Activated B cell treated with CpG ODN at 0.5 μM for 24 hours (primary cell): ENCODE results near the gene PSMA7. TPM values are rescaled to one million over a fixed set of nuclear protein-coding genes. Genes with fewer than 3 reads are reported as not detected.

Experiments
- ATAC-seq: fragments of 200-7000 bp; cut with Tn5 transposase; one replicate; pipeline ENCODE4 v1.10.0; 2021; ENCODE audit warnings: low read depth, mild to moderate bottlenecking, moderate library complexity
- CTCF ChIA-PET: fragments of 350-600 bp; sonication (Branson Sonifier 250); formaldehyde crosslinking; loops from one replicate; lab custom pipeline; 2021; ENCODE audit warnings: antibody characterized with exemption; lab: Charles Lee
- POLR2A ChIA-PET: fragments of 350-600 bp; sonication (Branson Sonifier 250); formaldehyde crosslinking; loops from one replicate; lab custom pipeline; 2021; ENCODE audit warnings: antibody characterized with exemption; lab: Charles Lee
- DNase-seq: peaks from one replicate; pipeline ENCODE4 v3.0.0; 2022
- H3K27ac Mint-ChIP-seq: one replicate; pipeline ENCODE4 v1.8.0; 2020; ENCODE audit warnings: mixed read lengths
- H3K27me3 Mint-ChIP-seq: one replicate; pipeline ENCODE4 v1.8.0; 2021; ENCODE audit warnings: mixed read lengths
- H3K36me3 Mint-ChIP-seq: one replicate; pipeline ENCODE4 v1.8.0; 2021; ENCODE audit warnings: low read depth, mixed read lengths
- H3K4me1 Mint-ChIP-seq: one replicate; pipeline ENCODE4 v1.8.0; 2021; ENCODE audit warnings: mixed read lengths
- H3K4me3 Mint-ChIP-seq: one replicate; pipeline ENCODE4 v1.8.0; 2020; ENCODE audit warnings: mild to moderate bottlenecking, mixed read lengths
- H3K9me3 Mint-ChIP-seq: one replicate; pipeline ENCODE4 v1.8.0; 2020; ENCODE audit warnings: mixed read lengths
- CTCF ChIP-seq: fragments of 200-600 bp; IDR thresholded peaks from one replicate; pipeline ENCODE4 v1.8.0; 2022; ENCODE audit warnings: antibody characterized with exemption, mild to moderate bottlenecking
- intact Hi-C: fragments of 100-400 bp; cut with micrococcal nuclease; formaldehyde crosslinking; loops from one replicate; pipeline ENCODE4 v1.15.1; 2024
- total RNA-seq: library from RNA; stranded (reverse); gene quantifications from 2 replicates; pipeline ENCODE4 v1.2.3, GENCODE V29; 2022

PSMA7 gene
- total RNA-seq, 1 donor from 2014 or later = 241 TPM

DNA sequence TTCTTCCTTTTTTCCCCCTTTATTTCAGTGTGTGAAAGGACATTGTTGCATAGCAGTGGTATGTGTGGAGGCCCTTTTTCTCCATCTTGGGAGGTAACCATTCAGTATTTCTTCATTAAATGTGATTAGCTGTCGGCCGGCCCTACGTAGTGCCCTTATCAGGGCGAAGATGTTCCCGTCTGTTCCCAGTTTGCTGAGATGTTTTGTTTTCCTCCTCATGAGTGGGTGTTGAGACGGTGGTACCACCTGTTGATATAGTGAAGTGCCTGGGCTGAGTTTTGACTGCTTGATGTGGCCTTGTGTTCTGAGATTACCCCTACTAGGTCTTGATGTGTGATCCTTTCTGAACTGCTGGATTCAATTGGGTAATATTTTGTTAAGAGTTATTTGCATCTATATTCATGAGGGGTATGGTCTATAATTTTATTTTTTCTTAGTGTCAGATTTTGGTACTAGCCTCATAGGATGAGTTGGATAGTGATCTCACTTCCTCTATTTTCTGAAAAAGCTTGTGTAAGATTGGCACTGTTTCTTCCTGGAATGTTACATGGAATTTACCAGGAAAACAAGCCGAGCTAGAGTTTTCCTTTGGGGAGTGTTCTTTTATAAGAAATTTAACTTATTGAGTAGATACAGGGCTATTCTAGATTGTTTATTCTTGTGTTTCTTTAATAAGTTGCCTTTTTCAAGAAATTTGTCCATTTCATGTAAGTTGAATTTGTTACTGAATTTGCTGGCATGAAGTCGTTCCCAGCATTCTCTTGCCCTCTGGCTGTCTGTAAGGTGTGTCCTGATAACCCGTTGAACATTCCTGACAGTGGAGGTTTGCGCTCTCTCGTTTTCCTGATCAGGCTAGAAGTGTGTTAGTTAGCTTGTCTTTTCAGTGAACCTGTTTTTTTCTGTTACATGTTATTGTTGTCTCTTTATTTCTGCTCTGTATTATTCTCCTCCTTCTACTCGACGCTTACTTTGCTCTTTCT lies 44.0 kb upstream of the PSMA7 start:
- Mint-ChIP-seq H3K36me3 (peaks cover 22% of the 10 kb centered on the region), H3K4me3 (no peak overlapping the region), H3K27me3 (no peaks in the 10 kb centered on the region), H3K4me1 (peaks cover 39% of the 10 kb centered on the region), H3K27ac (peak overlapping the region; percentile 18), H3K9me3 (no peaks in the 10 kb centered on the region)
- ChIA-PET POLR2A (interaction anchor here (0.7 kb wide), 1 partner anchor 37 kb away, joined by 5 read pairs; no protein-coding TSS in a partner anchor), CTCF (interaction anchor here (0.6 kb wide), 1 partner anchor 193 kb away, joined by 3 read pairs; no protein-coding TSS in a partner anchor)
- no peak for TF ChIP-seq CTCF
- DNase-seq (no peak), ATAC-seq (no peak)
- intact Hi-C loops = no loop called here

GRCh38 chr20:62186096-62186426 lies 42.9 kb upstream of the PSMA7 start:
- ATAC-seq (no peak), DNase-seq (no peak)
- ChIA-PET POLR2A (no interaction called here), CTCF (no interaction called here)
- Mint-ChIP-seq H3K27me3 (no peaks in the 10 kb centered on the region), H3K27ac (no peak overlapping the region), H3K4me1 (peaks cover 45% of the 10 kb centered on the region), H3K36me3 (peaks cover 14% of the 10 kb centered on the region), H3K9me3 (no peaks in the 10 kb centered on the region), H3K4me3 (no peak overlapping the region)
- TF ChIP-seq CTCF = no peak
- intact Hi-C loops = no loop called here

GRCh38 chr20:62183426-62184142 lies 40.4 kb upstream of the PSMA7 start:
- intact Hi-C loops = loop anchor here (5.0 kb wide), 1 partner anchor 184 kb away; the partner anchor contains the start of gene LAMA5
- ChIA-PET CTCF (no interaction called here), POLR2A (interaction anchor here (0.7 to 1.8 kb wide), 4 partner anchors 28 to 204 kb away, joined by 3 to 8 read pairs (median 4); partner anchors contain the start of genes LSM14B and RPS21)
- TF ChIP-seq CTCF = no peak
- H3K27me3 Mint-ChIP-seq = no peaks in the 10 kb centered on the region
- ATAC-seq = no peak
- H3K27ac Mint-ChIP-seq = peak overlapping the region; percentile 76
- DNase-seq = no peak
- no peaks in the 10 kb centered on the region for H3K9me3 Mint-ChIP-seq
- peak overlapping the region; percentile 92 for H3K4me3 Mint-ChIP-seq
- H3K36me3 Mint-ChIP-seq = peaks cover 7% of the 10 kb centered on the region
- peaks cover 45% of the 10 kb centered on the region for H3K4me1 Mint-ChIP-seq

DNA sequence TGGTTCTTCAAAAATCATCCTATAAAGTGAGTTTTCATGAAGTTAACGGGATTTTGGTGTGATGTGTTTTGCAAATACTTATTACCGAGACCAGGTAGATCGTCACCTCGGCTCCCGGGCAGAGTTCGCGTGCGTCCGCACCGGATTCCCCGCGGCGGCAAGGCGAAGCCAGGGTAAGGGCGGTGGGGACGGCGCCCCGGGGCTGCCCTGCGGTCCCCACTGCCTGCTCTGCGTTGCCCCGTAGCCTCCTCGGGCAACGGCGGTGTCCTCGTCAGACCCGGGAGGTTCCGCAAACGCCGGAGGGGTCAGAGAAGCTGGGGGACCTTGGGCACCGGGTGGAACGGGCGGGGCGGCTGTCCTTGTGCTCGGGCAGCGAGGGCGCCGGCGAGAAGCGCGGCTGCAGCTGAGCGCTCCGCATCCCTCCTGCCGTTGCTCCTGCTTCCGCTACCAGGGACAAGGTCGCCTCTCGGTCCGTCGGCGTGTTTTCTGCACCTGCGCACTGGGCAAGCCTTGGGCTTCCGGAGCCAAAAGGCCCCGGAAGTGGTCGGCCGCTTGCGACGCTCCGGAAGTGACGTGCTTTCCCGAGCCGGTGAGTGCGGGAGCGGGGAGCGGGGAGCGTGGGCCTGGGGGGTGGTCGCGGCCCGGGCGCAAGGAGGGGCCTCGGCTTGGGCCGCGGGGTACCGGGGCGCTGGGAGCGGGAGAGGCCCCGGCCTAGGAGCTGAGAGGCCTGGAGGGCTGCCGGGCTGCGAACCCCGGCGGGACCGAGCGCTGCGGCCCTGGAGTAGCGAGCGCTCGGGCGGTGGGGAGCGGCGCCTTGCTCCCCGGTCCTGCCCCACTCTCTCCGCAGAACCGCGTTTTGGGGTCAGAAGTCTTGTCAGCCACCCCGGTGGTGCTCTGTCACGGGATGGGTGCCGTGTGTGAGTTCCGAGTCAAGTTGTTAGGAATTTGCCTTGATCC lies 39.6 kb upstream of the PSMA7 start, which contains the start of gene MTG2:
Gene MTG2 (plus strand): TSS at position 560 of the 957 bp plus-strand sequence. CDS start 10,393 bp downstream, outside the sequence.
- ATAC-seq = peak; percentile 92
- ChIA-PET CTCF (no interaction called here), POLR2A (interaction anchor here (0.6 to 1.8 kb wide), 5 partner anchors 40 to 203 kb away, joined by 3 to 8 read pairs (median 4); partner anchors contain the start of genes LSM14B, PSMA7 and SS18L1)
- DNase-seq = peak; percentile 87
- Mint-ChIP-seq H3K9me3 (no peaks in the 10 kb centered on the region), H3K27ac (peak within 1 kb of the TSS; percentile 92), H3K4me3 (peak within 1 kb of the TSS; percentile 92), H3K4me1 (peaks cover 42% of the 10 kb centered on the region), H3K27me3 (no peaks in the 10 kb centered on the region), H3K36me3 (peaks cover 7% of the 10 kb centered on the region)
- intact Hi-C loops = loop anchor here (1.0 to 5.0 kb wide), 4 partner anchors 39 to 185 kb away; partner anchors contain the start of genes LAMA5, LSM14B, OSBPL2 and PSMA7
- no peak for TF ChIP-seq CTCF
